ENCODE measurements around the gene MTMR11.

MTMR11 gene

DNA sequence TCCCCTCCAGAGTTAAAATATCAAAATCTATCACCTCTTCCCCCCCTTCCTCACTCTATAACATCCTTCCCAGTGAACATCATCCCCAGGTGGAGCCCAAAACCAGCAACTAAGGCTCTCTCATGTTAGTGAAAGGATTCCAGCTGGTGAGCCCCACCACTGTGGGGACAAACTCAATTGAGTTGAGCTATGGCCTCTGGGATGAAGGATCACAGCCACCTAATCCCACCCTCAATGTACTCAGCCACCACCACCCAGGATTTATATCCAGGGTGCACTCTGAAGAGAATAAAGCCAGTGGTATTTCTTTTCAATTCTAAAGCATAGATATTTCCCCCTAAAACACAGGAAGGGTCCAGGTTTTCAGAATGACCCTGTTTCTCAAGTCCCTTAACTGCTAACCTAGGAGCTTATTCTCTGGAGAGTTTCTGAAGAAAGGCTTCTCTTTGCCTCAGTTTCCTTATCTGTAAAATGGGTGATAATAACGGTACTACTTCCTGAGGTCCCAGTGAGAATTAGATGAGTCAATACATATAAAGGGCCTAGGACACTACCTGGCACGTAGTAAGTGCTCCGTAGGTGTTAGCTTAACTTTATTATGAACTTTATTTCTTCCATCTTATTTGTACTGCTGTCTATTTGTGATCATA lies 53.0 kb downstream of the MTMR11 start:
- Mint-ChIP-seq H3K36me3 (ENCODE audit: low read depth) (peaks cover 2% of the 10 kb centered on the region), H3K9me3 (no peaks in the 10 kb centered on the region), H3K4me3 (no peak overlapping the region), H3K4me1 (ENCODE audit: low read depth) (peaks cover 22% of the 10 kb centered on the region), H3K27me3 (ENCODE audit: low read depth) (no peaks in the 10 kb centered on the region), H3K27ac (no peak overlapping the region)
- DNase-seq (ENCODE audit: low spot score), result no peak

DNA sequence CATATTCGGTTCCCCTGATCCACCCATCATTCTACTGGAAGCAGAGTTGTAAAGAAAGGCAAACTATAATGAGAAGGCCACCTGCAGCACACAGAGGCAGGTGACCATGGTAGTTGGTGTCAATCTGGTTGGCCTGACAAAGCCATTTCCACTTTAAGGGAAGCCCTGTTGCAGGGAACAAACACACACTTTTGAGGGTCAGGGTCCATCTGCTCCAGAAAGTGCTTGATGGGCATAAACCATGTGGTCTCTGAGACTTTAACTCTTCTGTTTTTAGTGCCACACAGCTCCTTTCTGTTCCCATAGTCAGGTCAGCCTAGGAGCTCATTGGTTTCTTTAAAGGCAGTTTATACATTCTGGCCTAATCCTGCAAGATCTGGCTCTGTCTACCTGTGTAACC lies 54.8 kb downstream of the MTMR11 start:
- Mint-ChIP-seq H3K9me3 (no peaks in the 10 kb centered on the region), H3K4me1 (ENCODE audit: low read depth) (peaks cover 20% of the 10 kb centered on the region), H3K4me3 (no peak overlapping the region), H3K27me3 (ENCODE audit: low read depth) (no peaks in the 10 kb centered on the region), H3K27ac (no peak overlapping the region), H3K36me3 (ENCODE audit: low read depth) (peaks cover 2% of the 10 kb centered on the region)
- DNase-seq (ENCODE audit: low spot score), result no peak

- no peaks in the 10 kb centered on the region for H3K27me3 Mint-ChIP-seq (ENCODE audit: low read depth)
- H3K4me1 Mint-ChIP-seq (ENCODE audit: low read depth), result peaks cover 20% of the 10 kb centered on the region
- H3K27ac Mint-ChIP-seq, result peak overlapping the region; percentile 80
- H3K9me3 Mint-ChIP-seq, result no peaks in the 10 kb centered on the region
- peak overlapping the region; percentile 73 for H3K4me3 Mint-ChIP-seq
- no peak for DNase-seq (ENCODE audit: low spot score)
- H3K36me3 Mint-ChIP-seq (ENCODE audit: low read depth), result peaks cover 2% of the 10 kb centered on the region
Measured at GRCh38 chr1:149879556-149879955, 57.1 kb downstream of the MTMR11 start.

All from T-helper 2 cell treated with Interferon-gamma antibody and Interleukin-4, amounts not matched to agents 5 μg/mL and 100 μg/mL, for 36 hours (primary cell).